Embryonic facial prominence (tissue), 1 donor: ENCODE data around the gene HELZ.

Source experiments
- DNase-seq: peaks from one replicate; pipeline ENCODE4 v3.0.0-alpha.2; 2016; ENCODE audit errors: extremely low spot score

The HELZ gene

DNA sequence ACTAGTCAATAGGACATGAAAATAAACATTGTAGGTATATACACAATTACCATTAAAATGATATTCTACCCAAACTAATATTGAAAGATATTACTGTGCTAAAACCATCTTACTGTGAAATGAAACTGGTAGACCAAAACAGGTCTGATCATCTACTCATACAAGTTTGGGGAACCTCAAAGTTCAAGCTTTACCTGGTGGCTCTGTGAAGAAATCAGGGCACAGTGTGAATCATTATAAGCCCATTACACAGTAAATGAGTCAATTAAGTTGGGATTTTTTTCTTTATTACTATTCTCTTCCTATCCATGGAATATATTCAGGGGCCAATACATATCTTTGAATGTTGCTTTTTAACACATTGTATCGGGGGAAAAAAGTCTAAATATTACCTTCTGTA lies 57.1 kb downstream of the HELZ start:
- DNase-seq: no peak

DNA sequence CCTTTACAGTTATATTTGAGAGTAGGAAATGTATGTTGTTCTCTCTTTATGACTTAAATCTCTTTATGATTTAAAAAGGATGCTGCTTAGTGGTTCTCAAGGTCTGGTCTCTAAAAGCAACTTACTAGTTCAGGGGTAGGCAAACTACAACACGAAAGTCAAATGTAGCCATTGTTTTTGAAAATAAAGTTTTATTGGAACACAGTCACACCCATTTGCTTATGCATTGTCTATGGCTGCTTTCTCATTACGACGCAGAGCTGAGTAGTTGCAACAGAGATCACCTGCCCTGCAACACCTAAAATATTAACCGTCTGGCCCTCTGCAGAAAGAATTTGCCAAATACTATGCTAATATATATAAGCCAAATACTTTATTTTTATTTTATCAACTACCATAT lies 58.2 kb downstream of the HELZ start:
- no peak for DNase-seq

DNA sequence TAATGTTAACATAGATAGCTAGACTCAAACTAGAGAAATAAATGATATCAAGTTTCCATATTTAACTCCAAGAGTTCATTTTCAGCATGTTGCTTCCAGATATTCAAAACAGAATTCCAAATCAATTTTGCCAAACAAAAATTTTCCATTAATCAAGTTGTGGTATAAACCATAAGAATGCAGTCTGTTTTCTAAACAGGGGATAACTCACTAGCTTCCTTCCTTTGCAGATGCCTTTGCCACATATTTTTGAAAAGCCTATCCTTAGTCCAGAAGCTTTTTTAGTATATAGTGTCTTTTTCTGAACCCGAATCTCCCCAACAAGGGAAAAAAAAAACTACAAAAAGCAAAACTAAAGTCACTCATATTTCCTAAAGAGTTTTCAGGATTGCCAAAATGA lies 61.5 kb downstream of the HELZ start:
- no peak for DNase-seq

DNA sequence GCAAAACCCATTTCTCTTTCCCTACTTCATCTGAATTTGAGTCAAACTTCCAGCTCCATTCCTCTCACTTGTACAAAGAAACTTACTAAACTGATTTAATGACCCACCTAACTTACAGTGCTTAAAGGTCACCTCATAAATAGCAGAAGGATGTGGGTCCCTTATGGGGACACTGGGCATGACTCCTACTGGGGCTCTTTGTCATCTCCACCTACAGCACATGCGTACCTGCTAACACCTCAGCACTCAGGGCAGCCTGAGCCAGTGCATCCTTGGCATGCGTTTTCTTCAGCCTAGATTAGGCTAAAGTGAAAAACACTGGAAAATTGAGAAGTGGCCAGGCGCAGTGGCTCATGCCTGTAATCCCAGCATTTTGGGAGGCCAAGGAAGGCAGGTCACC lies 63.2 kb downstream of the HELZ start:
- DNase-seq: no peak

DNA sequence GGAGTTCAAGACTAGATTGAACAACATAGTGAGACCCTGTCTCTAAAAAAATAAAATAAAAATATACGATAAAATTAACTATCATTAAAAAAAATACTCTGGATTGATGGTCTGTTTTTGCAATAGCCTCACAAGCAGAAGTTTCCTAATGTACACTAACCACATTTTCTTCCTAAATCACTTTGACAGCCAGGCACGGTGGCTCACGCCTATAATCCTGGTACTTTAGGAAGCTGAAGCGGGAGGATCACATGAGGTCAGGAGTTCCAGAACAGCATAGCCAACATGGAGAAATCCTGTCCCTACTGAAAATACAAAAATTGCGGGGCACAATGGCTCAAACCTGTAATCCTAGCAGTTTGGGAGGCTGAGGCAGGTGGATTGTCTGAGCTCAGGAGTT lies 64.7 kb downstream of the HELZ start:
- DNase-seq: no peak

DNA sequence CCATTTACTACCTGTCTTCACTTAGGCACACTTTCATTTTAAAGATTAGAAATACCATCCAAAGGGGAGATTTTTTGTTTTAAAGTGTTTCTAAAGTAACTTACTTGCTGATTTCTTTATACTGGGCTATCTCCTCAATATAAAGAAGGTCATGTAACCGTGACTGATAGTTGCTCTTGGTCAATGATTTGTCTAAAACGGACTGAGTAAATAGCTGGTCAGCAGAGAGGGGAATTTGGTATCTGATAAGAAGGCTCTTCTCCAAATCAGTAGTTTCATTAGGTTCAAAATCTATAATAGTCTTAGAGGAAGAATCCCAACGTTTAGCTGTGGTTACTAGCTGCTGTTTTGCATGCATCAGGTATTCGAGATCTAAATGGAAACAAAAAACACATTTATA lies 66.4 kb downstream of the HELZ start:
- DNase-seq: no peak

DNA sequence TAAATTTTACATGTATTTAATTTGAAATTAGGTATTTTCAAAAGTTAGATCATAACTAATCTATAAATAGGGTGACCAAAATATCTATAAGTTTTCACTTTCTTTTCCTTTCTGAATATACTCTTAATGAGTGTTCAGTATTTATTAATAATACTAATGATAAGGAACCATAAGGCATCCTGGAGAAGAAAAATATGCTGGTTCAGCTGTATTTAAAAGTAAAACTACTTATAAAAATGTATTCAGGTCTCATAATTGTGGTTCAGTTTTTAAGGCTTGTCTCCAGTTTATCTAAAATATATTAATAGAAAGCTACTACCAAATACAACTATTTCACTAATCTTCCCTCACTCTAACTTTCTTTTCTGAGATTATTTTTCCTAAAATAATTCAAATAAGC lies 67.3 kb downstream of the HELZ start:
- no peak for DNase-seq

DNA sequence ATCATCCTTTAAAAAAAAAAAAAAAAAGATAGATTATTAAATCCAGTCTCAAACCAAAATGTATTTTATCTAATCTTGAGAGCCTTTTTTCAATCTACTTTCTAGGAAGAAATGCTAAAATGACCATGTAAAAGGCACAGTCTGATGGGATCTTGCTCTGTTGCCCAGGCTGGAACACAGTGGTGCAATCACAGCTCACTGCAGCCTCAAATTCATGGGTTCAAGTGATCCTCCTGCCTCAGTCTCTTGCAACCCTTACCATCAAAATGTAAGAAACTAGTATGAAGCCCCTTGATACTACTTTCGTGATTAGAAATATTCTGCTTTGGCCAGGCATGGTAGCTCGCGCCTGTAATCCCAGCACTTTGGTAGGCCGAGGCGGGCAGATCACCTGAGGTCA lies 70.8 kb downstream of the HELZ start:
- no peak for DNase-seq

DNA sequence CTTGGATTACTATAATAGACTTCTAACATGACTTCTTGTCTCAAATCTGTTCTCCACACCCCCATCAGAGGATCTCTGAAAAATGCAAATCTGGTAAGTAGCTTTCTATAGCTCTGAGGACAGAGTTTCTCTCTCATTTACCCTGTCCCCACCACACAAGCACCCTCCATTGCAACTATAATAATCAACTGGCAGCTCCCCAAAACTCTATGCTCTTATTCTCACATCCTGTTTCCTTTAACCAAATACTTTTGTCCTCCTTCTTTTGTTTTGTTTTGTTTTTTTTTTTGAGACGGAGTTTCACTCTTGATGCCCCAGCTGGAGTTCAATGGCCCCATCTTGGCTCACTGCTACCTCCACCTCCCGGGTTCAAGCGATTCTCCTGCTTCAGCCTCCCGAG lies 73.4 kb downstream of the HELZ start:
- DNase-seq: no peak

DNA sequence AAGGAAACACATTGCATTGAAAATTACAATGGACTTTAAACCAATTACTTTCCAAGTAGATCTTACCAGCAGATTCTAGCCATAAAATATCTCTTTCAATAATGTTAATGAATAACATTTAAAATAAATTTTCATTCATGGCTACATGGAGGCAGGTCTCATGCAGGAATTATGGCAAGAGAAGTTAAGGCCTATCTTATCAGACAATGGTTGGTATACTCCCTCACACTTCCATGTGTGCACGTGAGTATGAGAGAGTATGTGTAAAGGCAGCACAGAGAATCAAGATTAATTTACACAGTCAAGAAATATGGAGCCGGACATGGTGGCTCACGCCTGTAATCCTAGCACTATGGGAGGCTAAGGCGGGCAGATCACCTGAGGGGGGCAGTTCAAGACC lies 76.5 kb downstream of the HELZ start:
- DNase-seq: no peak

DNA sequence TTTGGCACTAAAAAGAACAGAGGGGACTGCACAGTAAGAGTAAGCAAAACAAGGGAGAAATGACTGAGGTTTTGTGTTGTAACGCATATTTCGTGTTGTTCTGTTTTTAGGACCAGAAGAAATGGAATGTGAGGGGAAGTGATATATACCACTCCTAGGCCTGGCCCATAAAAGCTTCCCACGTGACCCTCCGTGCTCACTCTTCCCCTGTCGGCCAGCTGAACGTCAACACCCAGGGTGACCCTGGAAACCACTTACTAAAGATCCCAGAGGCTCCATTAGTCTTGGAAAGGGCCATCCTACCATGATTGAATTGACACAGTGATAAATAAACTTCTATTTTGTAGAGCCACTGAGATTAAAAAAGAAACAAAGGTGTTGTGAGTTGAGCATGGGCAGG lies 79.8 kb downstream of the HELZ start:
- DNase-seq: no peak

DNA sequence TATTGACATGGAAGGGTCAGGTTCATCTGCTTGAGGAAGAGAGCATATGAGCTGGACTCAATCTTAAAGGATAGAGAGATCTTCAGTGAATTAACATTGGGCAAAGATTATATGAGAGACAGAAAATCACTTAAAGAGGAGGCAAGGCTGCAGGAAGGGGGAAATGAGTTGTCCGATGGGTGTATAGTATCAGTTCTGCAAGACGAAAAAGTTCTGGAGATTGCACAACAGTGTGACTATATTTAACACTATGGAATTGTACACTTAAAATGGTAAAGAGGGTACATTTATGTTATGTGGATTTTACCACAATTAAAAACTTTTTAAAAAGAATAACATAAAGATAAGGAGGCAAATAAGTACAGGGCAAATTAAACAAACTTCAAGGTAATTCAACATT lies 80.7 kb downstream of the HELZ start:
- DNase-seq: no peak

DNA sequence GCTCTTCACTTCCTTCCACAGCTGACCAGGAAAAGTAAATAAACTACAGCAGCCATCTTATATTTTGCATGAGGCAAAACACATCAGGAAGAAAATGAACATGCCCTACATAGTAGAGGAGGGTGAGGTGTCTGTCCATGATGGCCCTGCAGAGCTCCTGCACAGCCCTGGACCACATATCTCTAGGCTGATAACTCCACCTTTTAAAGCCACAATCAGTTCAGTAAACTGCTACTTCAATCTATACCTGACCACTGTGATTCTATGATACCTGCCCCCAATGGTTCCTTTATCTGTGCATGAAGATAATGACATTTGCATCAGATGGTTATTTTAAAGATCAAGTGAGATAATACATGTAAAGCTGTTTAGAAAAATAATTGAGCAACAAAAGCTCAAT lies 82.2 kb downstream of the HELZ start:
- DNase-seq: no peak

DNA sequence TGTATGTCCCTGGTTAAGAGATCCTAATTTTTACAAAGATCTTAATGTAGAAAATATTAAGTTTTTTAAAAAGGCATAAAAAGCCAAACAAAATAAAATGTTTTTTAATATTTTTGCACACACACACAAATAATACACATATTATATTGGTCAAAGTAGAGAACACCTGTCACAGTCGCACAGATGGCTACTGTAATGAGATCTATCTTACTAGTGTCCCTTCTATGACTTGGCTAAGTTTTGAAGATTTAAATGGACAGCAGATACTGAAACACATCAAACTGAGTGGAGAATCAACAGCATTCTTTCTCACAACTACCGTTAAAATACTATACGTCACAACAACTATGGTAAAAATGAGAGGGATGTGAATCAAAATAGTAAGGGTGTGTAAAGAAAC lies 83.4 kb downstream of the HELZ start:
- no peak for DNase-seq

DNA sequence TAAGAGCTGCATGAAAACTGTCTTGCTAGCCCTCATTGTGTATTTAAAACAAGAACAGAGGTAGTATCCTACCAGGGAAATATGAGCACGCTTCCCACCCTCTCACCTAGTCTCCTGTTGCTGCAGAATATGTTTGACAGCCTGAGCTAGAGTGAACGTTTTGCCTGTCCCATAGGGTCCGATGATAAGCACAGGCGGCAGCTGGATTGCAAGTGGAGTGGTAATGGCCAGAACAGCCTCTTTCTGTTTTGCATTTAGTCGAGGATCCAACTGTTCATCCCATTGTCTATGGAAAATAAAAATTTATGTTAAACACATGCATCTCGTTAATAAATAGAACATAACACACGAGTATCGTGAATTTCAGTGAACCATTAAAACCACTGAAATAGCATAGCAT lies 84.2 kb downstream of the HELZ start:
- no peak for DNase-seq

DNA sequence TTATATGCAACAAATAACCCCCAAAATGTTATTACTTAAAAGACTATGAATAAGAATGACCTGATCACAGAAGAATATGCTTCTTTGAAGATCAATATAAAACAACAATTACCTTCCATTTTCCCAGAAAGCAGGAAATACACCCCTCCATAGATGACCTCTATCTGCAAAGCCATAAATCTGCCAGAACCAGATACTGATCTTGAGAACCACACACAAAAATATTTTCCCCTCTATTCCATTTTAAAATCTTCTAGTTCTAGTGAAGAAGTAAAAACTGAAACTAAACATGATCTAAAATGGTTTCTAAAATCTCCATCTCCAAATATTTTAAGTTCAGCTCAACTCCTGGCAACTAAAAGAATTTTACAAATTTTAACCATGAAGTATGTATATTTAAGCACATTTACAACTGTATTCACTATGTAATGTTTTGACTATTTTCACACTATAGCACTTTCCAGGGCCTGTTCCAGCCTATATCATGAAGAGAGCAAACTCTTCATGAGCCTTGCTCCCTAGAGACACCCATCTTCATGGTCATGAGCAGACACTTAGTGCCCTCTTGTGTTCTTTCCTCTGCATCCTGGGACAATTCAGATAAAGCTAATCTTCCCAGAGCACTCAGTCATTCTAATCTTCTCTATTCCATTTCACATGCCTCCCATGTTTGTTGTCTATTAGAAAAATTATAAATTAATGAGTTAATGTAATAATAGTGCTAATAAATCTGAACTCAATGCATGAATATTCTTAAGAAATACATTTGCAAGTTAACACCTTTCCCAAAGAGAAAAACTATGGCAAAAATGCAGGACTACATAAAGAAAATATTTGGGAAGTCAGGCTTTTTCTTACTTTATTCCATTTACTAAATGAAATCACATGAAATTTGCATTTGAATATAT lies 87.0 kb downstream of the HELZ start:
- no peak for DNase-seq

DNA sequence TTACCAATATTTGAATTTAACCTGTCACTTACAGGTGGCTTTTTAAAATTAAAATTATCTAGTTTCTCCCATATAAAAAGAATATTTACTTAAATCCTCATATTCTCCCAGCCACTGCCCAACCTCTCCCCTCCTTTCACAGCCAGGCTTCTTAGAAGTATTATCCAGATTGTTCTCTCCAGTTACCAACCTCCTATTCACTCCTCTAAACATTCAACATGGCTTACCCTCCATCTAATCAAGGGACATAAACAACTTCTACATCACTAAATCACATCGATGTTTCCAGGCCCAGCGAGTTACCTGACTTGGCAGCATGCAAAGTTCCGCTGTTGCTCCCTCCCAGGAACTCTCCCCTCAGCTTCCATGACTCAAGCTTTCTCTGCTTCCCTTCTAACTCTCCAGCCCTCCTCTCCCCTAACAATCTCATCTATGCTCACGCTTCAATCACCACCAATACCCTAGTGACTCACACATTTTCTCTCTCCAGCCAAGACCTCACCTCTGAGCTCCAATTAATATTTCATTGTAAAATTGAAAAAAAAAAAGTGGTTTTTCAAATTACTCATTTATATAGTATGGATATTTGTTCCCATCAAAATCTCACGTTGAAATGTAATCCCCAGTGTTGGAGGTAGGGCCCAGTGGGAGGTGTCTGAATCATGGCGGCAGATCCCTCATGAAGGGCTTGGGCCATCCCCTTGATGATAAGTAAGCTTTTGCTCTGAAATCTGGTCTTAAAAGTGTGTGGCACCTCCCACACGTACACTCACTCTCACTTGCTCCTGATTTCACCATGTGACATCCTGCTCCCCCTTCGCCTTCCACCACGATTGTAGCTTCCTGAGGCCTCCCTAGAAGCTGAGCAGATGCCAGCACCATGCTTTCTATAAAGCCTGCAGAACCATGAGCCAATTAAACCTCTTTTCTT lies 88.5 kb downstream of the HELZ start:
- DNase-seq: no peak

DNA sequence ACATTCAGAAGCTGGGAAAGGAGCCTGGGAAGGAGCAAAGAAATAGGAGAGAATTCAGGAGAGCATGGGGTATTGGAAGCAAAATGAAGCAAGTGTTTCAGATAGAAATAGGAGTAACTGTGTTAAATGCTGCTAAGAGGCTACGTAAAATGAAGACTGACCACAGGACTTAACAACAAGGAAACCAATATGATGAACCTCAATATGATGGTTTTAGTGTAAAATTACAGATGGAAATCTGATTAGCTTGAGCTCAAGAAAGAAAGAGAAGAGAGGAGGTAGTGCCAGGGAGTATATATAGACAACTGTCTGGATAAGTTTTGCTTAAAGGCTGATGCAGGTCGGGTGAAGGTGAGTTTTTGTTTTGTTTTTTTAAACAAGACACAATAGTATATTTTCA lies 92.2 kb downstream of the HELZ start:
- DNase-seq: no peak

DNA sequence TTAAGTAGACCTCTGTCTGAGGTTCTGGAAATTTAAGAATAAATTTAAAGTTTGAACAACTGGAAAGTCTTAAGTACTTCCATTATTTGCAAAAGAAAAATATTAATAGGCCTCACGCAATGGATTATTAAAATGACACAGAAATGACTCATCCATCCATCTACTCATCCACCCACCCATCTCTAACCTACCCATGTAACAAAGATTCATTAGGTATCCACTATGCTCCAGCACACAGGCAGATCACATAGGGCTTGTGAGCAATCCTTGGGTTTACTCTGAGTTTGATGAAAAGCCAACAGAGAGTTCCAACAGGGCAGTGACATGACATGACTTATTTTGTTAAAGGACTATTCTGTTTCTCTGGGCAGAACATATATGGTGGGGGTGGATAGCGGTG lies 93.3 kb downstream of the HELZ start:
- DNase-seq: no peak

DNA sequence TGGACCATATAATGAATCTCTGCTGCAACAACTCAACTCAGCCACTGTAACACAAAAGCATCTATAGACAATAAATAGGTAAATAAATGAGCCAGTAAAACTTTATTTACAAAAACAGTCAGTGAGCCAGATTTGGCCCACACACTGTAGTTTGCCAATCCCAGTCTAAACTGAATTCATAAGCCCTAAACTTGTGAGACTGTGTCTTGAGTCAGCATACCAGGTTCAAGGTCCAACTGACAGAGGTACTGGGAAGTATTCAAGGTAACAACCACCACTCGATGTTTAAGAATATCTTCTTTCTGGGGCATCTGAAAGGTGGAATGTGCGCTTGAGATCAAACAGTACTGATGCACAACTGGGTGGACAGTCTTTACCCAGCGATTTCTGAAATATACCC lies 94.2 kb downstream of the HELZ start:
- no peak for DNase-seq

DNA sequence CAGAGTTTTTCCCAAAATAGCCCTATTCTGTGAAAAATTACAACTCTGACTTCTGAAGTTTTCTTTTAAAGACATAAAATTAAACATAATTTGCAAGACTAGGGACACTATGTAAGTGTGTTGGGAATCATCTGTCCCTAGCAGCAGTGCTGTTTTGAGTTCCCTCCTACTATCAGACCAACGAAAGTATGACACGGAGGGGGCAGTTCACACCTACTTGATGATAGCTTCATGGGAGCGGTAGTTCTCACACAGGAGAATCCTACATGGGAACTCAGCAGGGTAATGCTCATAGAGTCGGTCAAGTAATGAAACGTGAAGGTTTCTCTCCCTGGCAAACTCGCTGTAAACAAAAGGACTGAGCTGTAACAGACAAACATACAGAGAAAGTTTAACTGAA lies 96.6 kb downstream of the HELZ start:
- DNase-seq: no peak

DNA sequence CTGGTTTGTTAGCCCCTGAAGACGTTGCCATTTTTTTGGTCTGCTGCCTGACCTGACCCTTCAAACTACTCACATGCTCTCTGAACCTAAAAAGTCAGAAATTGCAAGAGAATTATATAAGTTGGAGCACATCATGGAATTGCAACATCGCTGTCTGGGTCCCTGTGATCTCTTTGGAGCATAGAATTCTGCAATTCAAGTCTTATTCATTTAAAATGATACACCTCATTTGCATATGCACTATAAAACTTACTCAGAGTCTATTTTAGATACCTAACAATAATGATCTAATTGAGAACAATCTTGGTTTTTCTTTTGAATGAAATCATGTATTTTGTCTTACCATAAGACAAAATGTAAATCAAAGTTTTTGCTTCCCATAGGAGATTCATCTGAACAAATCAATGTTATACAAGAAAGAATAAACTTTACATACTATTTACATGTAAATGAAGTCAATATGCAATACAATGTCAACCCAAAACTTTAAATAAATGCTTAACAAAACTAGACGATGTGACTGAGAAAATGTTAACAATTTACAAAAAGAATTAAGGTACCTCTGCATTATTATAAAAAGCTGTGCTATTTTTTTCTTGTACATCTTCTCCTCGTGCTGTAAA lies 99.7 kb downstream of the HELZ start:
- no peak for DNase-seq

DNA sequence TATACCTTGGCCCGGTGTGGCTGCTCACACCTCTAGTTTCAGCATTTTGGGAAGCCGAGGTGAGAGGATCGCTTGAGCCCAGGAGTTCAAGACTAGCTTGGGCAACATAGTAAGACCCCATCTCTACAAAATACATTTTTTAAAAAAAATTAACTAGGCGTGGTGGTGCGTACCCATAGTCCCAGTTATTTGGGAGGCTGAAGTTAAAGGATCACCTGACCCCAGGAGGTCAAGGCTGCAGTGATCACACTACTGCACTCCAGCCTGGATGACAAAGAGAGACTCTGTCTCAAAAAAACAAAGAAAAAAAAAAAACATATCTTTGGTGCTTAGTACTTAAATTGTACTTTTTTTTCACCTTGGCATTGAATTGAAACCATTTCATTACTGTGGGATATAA lies 101.7 kb downstream of the HELZ start:
- no peak for DNase-seq
